ENCODE data around the gene THBS1.

The THBS1 gene

GRCh38 chr15:39580485-39581241, at the start of gene THBS1:
TSS of gene THBS1 (plus strand) at chr15:39581079. CDS start at chr15:39581858, 779 bp downstream.
- Histone ChIP-seq H3K4me1 (ENCODE audit: control insufficient read depth, low read depth, low read length) (peaks cover 30% of the 10 kb centered on the region), H3K4me3 (ENCODE audit: low read length) (peak within 1 kb of the TSS; percentile 72), H3K27ac (ENCODE audit: low read length) (peak within 1 kb of the TSS; percentile 85), H3K36me3 (ENCODE audit: control insufficient read depth, low read depth, low read length) (peaks cover 32% of the 10 kb centered on the region), H3K27me3 (ENCODE audit: control insufficient read depth, insufficient read depth, low read length) (peaks cover 10% of the 10 kb centered on the region), H3K9ac (ENCODE audit: low read length) (peak within 1 kb of the TSS; percentile 75), H3K9me3 (ENCODE audit: control insufficient read depth, low read depth, low read length) (no peaks in the 10 kb centered on the region)

GRCh38 chr15:39534996-39535395, 45.9 kb upstream of the THBS1 start:
- no peak overlapping the region for H3K9ac ChIP-seq (ENCODE audit: low read length)
- peaks cover 13% of the 10 kb centered on the region for H3K4me1 ChIP-seq (ENCODE audit: control insufficient read depth, low read depth, low read length)
- no peaks in the 10 kb centered on the region for H3K36me3 ChIP-seq (ENCODE audit: control insufficient read depth, low read depth, low read length)
- H3K27ac ChIP-seq (ENCODE audit: low read length) = no peak overlapping the region
- H3K27me3 ChIP-seq (ENCODE audit: control insufficient read depth, insufficient read depth, low read length) = no peaks in the 10 kb centered on the region
- no peak overlapping the region for H3K4me3 ChIP-seq (ENCODE audit: low read length)
- no peaks in the 10 kb centered on the region for H3K9me3 ChIP-seq (ENCODE audit: control insufficient read depth, low read depth, low read length)

GRCh38 chr15:39535466-39535865, 45.4 kb upstream of the THBS1 start:
- H3K4me1 ChIP-seq (ENCODE audit: control insufficient read depth, low read depth, low read length) = peaks cover 11% of the 10 kb centered on the region
- H3K9me3 ChIP-seq (ENCODE audit: control insufficient read depth, low read depth, low read length) = no peaks in the 10 kb centered on the region
- H3K4me3 ChIP-seq (ENCODE audit: low read length) = no peak overlapping the region
- H3K9ac ChIP-seq (ENCODE audit: low read length) = no peak overlapping the region
- H3K27me3 ChIP-seq (ENCODE audit: control insufficient read depth, insufficient read depth, low read length) = no peaks in the 10 kb centered on the region
- H3K27ac ChIP-seq (ENCODE audit: low read length) = no peak overlapping the region
- no peaks in the 10 kb centered on the region for H3K36me3 ChIP-seq (ENCODE audit: control insufficient read depth, low read depth, low read length)

- Histone ChIP-seq H3K9me3 (ENCODE audit: control insufficient read depth, low read depth, low read length) (no peaks in the 10 kb centered on the region), H3K4me3 (ENCODE audit: low read length) (no peak overlapping the region), H3K4me1 (ENCODE audit: control insufficient read depth, low read depth, low read length) (no peaks in the 10 kb centered on the region), H3K9ac (ENCODE audit: low read length) (no peak overlapping the region), H3K27me3 (ENCODE audit: control insufficient read depth, insufficient read depth, low read length) (no peaks in the 10 kb centered on the region), H3K27ac (ENCODE audit: low read length) (no peak overlapping the region), H3K36me3 (ENCODE audit: control insufficient read depth, low read depth, low read length) (no peaks in the 10 kb centered on the region)
These were observed 41.9 kb upstream of the THBS1 start for GRCh38 chr15:39538936-39539335.

- Histone ChIP-seq H3K36me3 (ENCODE audit: control insufficient read depth, low read depth, low read length) (no peaks in the 10 kb centered on the region), H3K27ac (ENCODE audit: low read length) (no peak overlapping the region), H3K4me3 (ENCODE audit: low read length) (no peak overlapping the region), H3K9ac (ENCODE audit: low read length) (no peak overlapping the region), H3K4me1 (ENCODE audit: control insufficient read depth, low read depth, low read length) (no peaks in the 10 kb centered on the region), H3K9me3 (ENCODE audit: control insufficient read depth, low read depth, low read length) (no peaks in the 10 kb centered on the region), H3K27me3 (ENCODE audit: control insufficient read depth, insufficient read depth, low read length) (no peaks in the 10 kb centered on the region)
These were observed 41.4 kb upstream of the THBS1 start for GRCh38 chr15:39539466-39539865.

GRCh38 chr15:39539973-39540558, 40.8 kb upstream of the THBS1 start:
- no peaks in the 10 kb centered on the region for H3K4me1 ChIP-seq (ENCODE audit: control insufficient read depth, low read depth, low read length)
- no peaks in the 10 kb centered on the region for H3K27me3 ChIP-seq (ENCODE audit: control insufficient read depth, insufficient read depth, low read length)
- H3K36me3 ChIP-seq (ENCODE audit: control insufficient read depth, low read depth, low read length) = no peaks in the 10 kb centered on the region
- no peak overlapping the region for H3K27ac ChIP-seq (ENCODE audit: low read length)
- H3K4me3 ChIP-seq (ENCODE audit: low read length) = no peak overlapping the region
- no peak overlapping the region for H3K9ac ChIP-seq (ENCODE audit: low read length)
- no peaks in the 10 kb centered on the region for H3K9me3 ChIP-seq (ENCODE audit: control insufficient read depth, low read depth, low read length)

GRCh38 chr15:39542385-39543065, 38.4 kb upstream of the THBS1 start:
- H3K9ac ChIP-seq (ENCODE audit: low read length) = no peak overlapping the region
- no peak overlapping the region for H3K27ac ChIP-seq (ENCODE audit: low read length)
- no peaks in the 10 kb centered on the region for H3K4me1 ChIP-seq (ENCODE audit: control insufficient read depth, low read depth, low read length)
- no peaks in the 10 kb centered on the region for H3K27me3 ChIP-seq (ENCODE audit: control insufficient read depth, insufficient read depth, low read length)
- H3K36me3 ChIP-seq (ENCODE audit: control insufficient read depth, low read depth, low read length) = no peaks in the 10 kb centered on the region
- no peaks in the 10 kb centered on the region for H3K9me3 ChIP-seq (ENCODE audit: control insufficient read depth, low read depth, low read length)
- H3K4me3 ChIP-seq (ENCODE audit: low read length) = no peak overlapping the region

GRCh38 chr15:39543651-39544050, 37.2 kb upstream of the THBS1 start:
- H3K9ac ChIP-seq (ENCODE audit: low read length) = no peak overlapping the region
- H3K4me3 ChIP-seq (ENCODE audit: low read length) = no peak overlapping the region
- H3K27me3 ChIP-seq (ENCODE audit: control insufficient read depth, insufficient read depth, low read length) = no peaks in the 10 kb centered on the region
- no peaks in the 10 kb centered on the region for H3K9me3 ChIP-seq (ENCODE audit: control insufficient read depth, low read depth, low read length)
- no peaks in the 10 kb centered on the region for H3K4me1 ChIP-seq (ENCODE audit: control insufficient read depth, low read depth, low read length)
- H3K27ac ChIP-seq (ENCODE audit: low read length) = no peak overlapping the region
- no peaks in the 10 kb centered on the region for H3K36me3 ChIP-seq (ENCODE audit: control insufficient read depth, low read depth, low read length)

GRCh38 chr15:39546842-39547241, 34.0 kb upstream of the THBS1 start:
- Histone ChIP-seq H3K4me1 (ENCODE audit: control insufficient read depth, low read depth, low read length) (no peaks in the 10 kb centered on the region), H3K9ac (ENCODE audit: low read length) (no peak overlapping the region), H3K4me3 (ENCODE audit: low read length) (no peak overlapping the region), H3K27ac (ENCODE audit: low read length) (no peak overlapping the region), H3K36me3 (ENCODE audit: control insufficient read depth, low read depth, low read length) (no peaks in the 10 kb centered on the region), H3K9me3 (ENCODE audit: control insufficient read depth, low read depth, low read length) (no peaks in the 10 kb centered on the region), H3K27me3 (ENCODE audit: control insufficient read depth, insufficient read depth, low read length) (no peaks in the 10 kb centered on the region)

GRCh38 chr15:39548561-39548960, 32.3 kb upstream of the THBS1 start:
- Histone ChIP-seq H3K4me3 (ENCODE audit: low read length) (no peak overlapping the region), H3K9me3 (ENCODE audit: control insufficient read depth, low read depth, low read length) (no peaks in the 10 kb centered on the region), H3K27me3 (ENCODE audit: control insufficient read depth, insufficient read depth, low read length) (no peaks in the 10 kb centered on the region), H3K27ac (ENCODE audit: low read length) (no peak overlapping the region), H3K9ac (ENCODE audit: low read length) (no peak overlapping the region), H3K36me3 (ENCODE audit: control insufficient read depth, low read depth, low read length) (no peaks in the 10 kb centered on the region), H3K4me1 (ENCODE audit: control insufficient read depth, low read depth, low read length) (no peaks in the 10 kb centered on the region)

GRCh38 chr15:39549912-39550311, 31.0 kb upstream of the THBS1 start:
- Histone ChIP-seq H3K4me1 (ENCODE audit: control insufficient read depth, low read depth, low read length) (peaks cover 3% of the 10 kb centered on the region), H3K4me3 (ENCODE audit: low read length) (no peak overlapping the region), H3K36me3 (ENCODE audit: control insufficient read depth, low read depth, low read length) (no peaks in the 10 kb centered on the region), H3K9ac (ENCODE audit: low read length) (no peak overlapping the region), H3K27ac (ENCODE audit: low read length) (no peak overlapping the region), H3K9me3 (ENCODE audit: control insufficient read depth, low read depth, low read length) (no peaks in the 10 kb centered on the region), H3K27me3 (ENCODE audit: control insufficient read depth, insufficient read depth, low read length) (no peaks in the 10 kb centered on the region)
